OCI-LY1 (cell line): Measurements from ENCODE around the gene SLC6A3.
A peak's percentile ranks its signal among the peaks of the same experiment; 100 is the strongest.

ENCODE experiments used
- H2AFZ ChIP-seq: fragments of 200-600 bp; sonication (generic), shearing (Covaris generic); 2 replicates; pipeline ENCODE4 v1.6.0; 2014; ENCODE audit warnings: antibody characterized with exemption, mild to moderate bottlenecking, low read length
- H3F3A ChIP-seq: fragments of 200-600 bp; sonication (generic), shearing (Covaris generic); 2 replicates; pipeline ENCODE4 v1.6.0; 2014; ENCODE audit warnings: mild to moderate bottlenecking, antibody characterized with exemption, low read length, moderate library complexity; ENCODE audit not compliant: insufficient read depth
- H3K27ac ChIP-seq: fragments of 200-600 bp; sonication (generic); 2 replicates; pipeline ENCODE4 v1.5.1; 2014; ENCODE audit warnings: low read length, mixed run types, mild to moderate bottlenecking, low read depth; ENCODE audit not compliant: poor library complexity, severe bottlenecking
- H3K27me3 ChIP-seq: fragments of 200-600 bp; sonication (generic); 2 replicates; pipeline ENCODE4 v1.6.0; 2014; ENCODE audit warnings: antibody characterized with exemption, mild to moderate bottlenecking, low read length, moderate library complexity; ENCODE audit not compliant: insufficient read depth
- H3K36me3 ChIP-seq: fragments of 200-600 bp; sonication (generic); 2 replicates; pipeline ENCODE4 v1.6.1; 2014; ENCODE audit warnings: mild to moderate bottlenecking, antibody characterized with exemption, low read length, moderate library complexity, mixed read lengths; ENCODE audit not compliant: insufficient read depth
- H3K4me1 ChIP-seq: fragments of 200-600 bp; sonication (generic); 2 replicates; pipeline ENCODE4 v1.5.1; 2014; ENCODE audit warnings: mild to moderate bottlenecking, low read length, moderate library complexity; ENCODE audit not compliant: insufficient read depth, severe bottlenecking
- H3K4me2 ChIP-seq: fragments of 200-600 bp; sonication (generic), shearing (Covaris generic); 2 replicates; pipeline ENCODE4 v1.6.1; 2014; ENCODE audit warnings: low read length
- H3K4me3 ChIP-seq: fragments of 200-600 bp; sonication (generic); 2 replicates; pipeline ENCODE4 v1.5.1; 2014; ENCODE audit warnings: low read length, low read depth, mild to moderate bottlenecking, mixed read lengths; ENCODE audit not compliant: poor library complexity, severe bottlenecking
- H3K79me2 ChIP-seq: fragments of 200-600 bp; shearing (Covaris generic); 2 replicates; pipeline ENCODE4 v1.6.1; 2016; ENCODE audit warnings: mixed run types, low read length, mixed read lengths; ENCODE audit not compliant: insufficient read depth
- H3K9ac ChIP-seq: fragments of 200-600 bp; sonication (generic), shearing (Covaris generic); 2 replicates; pipeline ENCODE4 v1.6.1; 2014; ENCODE audit warnings: mild to moderate bottlenecking, low read length, mixed read lengths
- H3K9me2 ChIP-seq: fragments of 200-600 bp; sonication (generic), shearing (Covaris generic); 2 replicates; pipeline ENCODE4 v1.6.1; 2014; ENCODE audit warnings: low read depth, mild to moderate bottlenecking, low read length, mixed read lengths
- H3K9me3 ChIP-seq: fragments of 200-600 bp; shearing (Covaris generic); 2 replicates; pipeline ENCODE4 v1.6.1; 2014; ENCODE audit warnings: low read length, mixed read lengths
- H4K20me1 ChIP-seq: fragments of 200-600 bp; sonication (generic), shearing (Covaris generic); 2 replicates; pipeline ENCODE4 v1.6.0; 2016; ENCODE audit warnings: mild to moderate bottlenecking, low read length; ENCODE audit not compliant: insufficient read depth
- CTCF ChIP-seq: fragments of 200-600 bp; sonication (generic), shearing (Covaris generic); IDR thresholded peaks from 2 replicates; pipeline ENCODE4 v1.5.1; 2017; ENCODE audit warnings: mild to moderate bottlenecking, antibody characterized with exemption, low read length, moderate library complexity, mixed read lengths
- EZH2 ChIP-seq: fragments of 200-600 bp; sonication (generic), shearing (Covaris generic); IDR thresholded peaks from 2 replicates; pipeline ENCODE4 v1.8.0; 2017; ENCODE audit warnings: borderline replicate concordance, mixed run types, mild to moderate bottlenecking, antibody characterized with exemption, low read length, moderate library complexity, mixed read lengths

The SLC6A3 gene

GRCh38 chr5:1346627-1347440 lies 98.4 kb downstream of the SLC6A3 start:
- no peaks in the 10 kb centered on the region for H3F3A ChIP-seq
- peaks cover 17% of the 10 kb centered on the region; the same call in 1 of the 2 replicates for H3K36me3 ChIP-seq
- peaks cover 9% of the 10 kb centered on the region for H3K79me2 ChIP-seq
- peaks cover 32% of the 10 kb centered on the region for H3K4me1 ChIP-seq
- H3K4me3 ChIP-seq = no peak overlapping the region
- no peaks in the 10 kb centered on the region for H4K20me1 ChIP-seq
- H2AFZ ChIP-seq = no peak overlapping the region
- no peaks in the 10 kb centered on the region for H3K9me2 ChIP-seq
- no peak overlapping the region for H3K4me2 ChIP-seq
- H3K27me3 ChIP-seq = peaks cover 7% of the 10 kb centered on the region; the same call in 1 of the 2 replicates
- no peak overlapping the region for H3K9ac ChIP-seq
- TF ChIP-seq CTCF = no peak
- no peak overlapping the region for H3K27ac ChIP-seq
- no peaks in the 10 kb centered on the region for H3K9me3 ChIP-seq

- H4K20me1 ChIP-seq = no peaks in the 10 kb centered on the region
- peak overlapping the region; percentile 78 for H3K9ac ChIP-seq
- H3K9me2 ChIP-seq = no peaks in the 10 kb centered on the region
- H3K79me2 ChIP-seq = peaks cover 9% of the 10 kb centered on the region
- no peak for TF ChIP-seq CTCF
- TF ChIP-seq EZH2 = no peak
- no peaks in the 10 kb centered on the region for H3K9me3 ChIP-seq
- H3K36me3 ChIP-seq = peaks cover 24% of the 10 kb centered on the region
- no peak overlapping the region for H2AFZ ChIP-seq
- no peak overlapping the region for H3K27ac ChIP-seq
- peaks cover 39% of the 10 kb centered on the region for H3K4me1 ChIP-seq
- H3K4me3 ChIP-seq = peak overlapping the region; percentile 81
- H3K4me2 ChIP-seq = peak overlapping the region; percentile 72
- H3K27me3 ChIP-seq = no peaks in the 10 kb centered on the region
- H3F3A ChIP-seq = no peaks in the 10 kb centered on the region
Observed at GRCh38 chr5:1345876-1346626, 99.2 kb downstream of the SLC6A3 start.

GRCh38 chr5:1344975-1345838 lies 100.0 kb downstream of the SLC6A3 start, which contains the start of gene CLPTM1L:
TSS of gene CLPTM1L (minus strand) at chr5:1345099. CDS start at chr5:1344841, 258 bp downstream.
- no peaks in the 10 kb centered on the region for H4K20me1 ChIP-seq
- H2AFZ ChIP-seq = no peak within 1 kb of the TSS
- H3K4me3 ChIP-seq = peak within 1 kb of the TSS; percentile 81
- H3F3A ChIP-seq = no peaks in the 10 kb centered on the region
- H3K36me3 ChIP-seq = peaks cover 33% of the 10 kb centered on the region
- TF ChIP-seq EZH2 (no peak), CTCF (no peak)
- no peaks in the 10 kb centered on the region for H3K27me3 ChIP-seq
- H3K4me2 ChIP-seq = peak within 1 kb of the TSS; percentile 78
- peak within 1 kb of the TSS; percentile 78 for H3K9ac ChIP-seq
- H3K4me1 ChIP-seq = peaks cover 40% of the 10 kb centered on the region
- peak within 1 kb of the TSS; percentile 92 for H3K27ac ChIP-seq
- peaks cover 9% of the 10 kb centered on the region for H3K79me2 ChIP-seq
- no peaks in the 10 kb centered on the region for H3K9me2 ChIP-seq
- no peaks in the 10 kb centered on the region for H3K9me3 ChIP-seq
